HepG2 (cell line): ENCODE results near the gene SLF1. TPM values are rescaled to one million over a fixed set of nuclear protein-coding genes. Genes with fewer than 3 reads are reported as not detected.

ENCODE experiments used
- ATAC-seq: fragments of 200-7000 bp; cut with Tn5 transposase; 3 replicates; pipeline ENCODE4 v1.9.1; 2020; ENCODE audit warnings: mild to moderate bottlenecking, moderate library complexity
- BruUV-seq: library from RNA; stranded (reverse); fragments of 400-500 nt; replicated peaks from 2 replicates; lab custom pipeline; 2021; lab: Mats Ljungman, UMichigan
- CTCF ChIA-PET: fragments of 300-600 bp; formaldehyde crosslinking; extraction: SDS; loops from one replicate; lab custom pipeline; 2021; ENCODE audit warnings: low total read pairs, inconsistent platforms, low intra/inter-chr PET ratio; lab: Yijun Ruan, JAX
- POLR2A ChIA-PET: fragments of 350-600 bp; sonication (Branson Sonifier 250); formaldehyde crosslinking; loops from one replicate; lab custom pipeline; 2020; ENCODE audit warnings: antibody characterized with exemption, inconsistent platforms; lab: Yijun Ruan, JAX
- DNase-seq: peaks from one replicate; pipeline ENCODE4 v3.0.0-alpha.2; 2015; ENCODE audit warnings: low spot score
- FAIRE-seq: peaks from 3 replicates; lab custom pipeline; 2011; peaks lifted over from hg19 to GRCh38; lab: Jason Lieb, UNC
- H2AFZ ChIP-seq: one replicate; pipeline ENCODE4 v1.6.1; 2011; ENCODE audit warnings: low read length, inconsistent platforms
- H3K27ac ChIP-seq: fragments of 300-600 bp; 3 replicates; pipeline ENCODE4 v1.8.0; 2011; ENCODE audit warnings: mixed run types, mild to moderate bottlenecking, mixed read lengths, low read length, inconsistent platforms; ENCODE audit not compliant: insufficient read depth; ENCODE audit errors: extremely low read length
- H3K27me3 ChIP-seq, 2 experiments: fragments of 200-600 bp in 1 of 2; 2 replicates in 1 of 2; 3 replicates in 1 of 2; pipeline versions ENCODE4 v1.6.0 to v1.8.0; 2011; ENCODE audit warnings: low read length in 2 of 2, mild to moderate bottlenecking in 2 of 2, moderate library complexity in 2 of 2, inconsistent platforms in 1 of 2; ENCODE audit not compliant: insufficient read depth in 2 of 2, control insufficient read depth in 1 of 2
- H3K36me3 ChIP-seq, 2 experiments: fragments of 200-600 bp in 1 of 2; replicated peaks in 1 of 2; 2 replicates in 1 of 2; 3 replicates in 1 of 2; pipeline versions ENCODE4 v1.5.1 to v1.8.0; 2011; ENCODE audit warnings: low read length in 2 of 2, inconsistent platforms in 1 of 2; ENCODE audit not compliant: insufficient read depth in 2 of 2, control insufficient read depth in 1 of 2
- H3K4me1 ChIP-seq: 2 replicates; pipeline ENCODE4 v1.5.1; 2012; ENCODE audit warnings: low read length, inconsistent platforms; ENCODE audit not compliant: insufficient read depth
- H3K4me2 ChIP-seq: 2 replicates; pipeline ENCODE4 v1.6.0; 2011; ENCODE audit warnings: low read depth, low read length, inconsistent platforms
- H3K4me3 ChIP-seq, 3 experiments: fragments of 200-600 bp in 1 of 3; sonication (generic), shearing (Covaris generic) in 1 of 3; replicated peaks in 1 of 3; 2 replicates each; pipeline ENCODE4 v1.5.1; 2011 to 2016; ENCODE audit warnings: low read length in 3 of 3, inconsistent platforms in 2 of 3, low read depth in 2 of 3, mild to moderate bottlenecking in 2 of 3, control low read depth in 1 of 3, mixed read lengths in 1 of 3; ENCODE audit not compliant: insufficient read depth in 1 of 3
- H3K79me2 ChIP-seq: one replicate; pipeline ENCODE4 v1.6.1; 2011; ENCODE audit warnings: low read length, inconsistent platforms; ENCODE audit not compliant: insufficient read depth
- H3K9ac ChIP-seq: 2 replicates; pipeline ENCODE4 v1.6.0; 2011; ENCODE audit warnings: mild to moderate bottlenecking, low read depth, low read length, inconsistent platforms; ENCODE audit not compliant: insufficient read depth
- H3K9me3 ChIP-seq: 2 replicates; pipeline ENCODE4 v1.5.1; 2012; ENCODE audit warnings: mild to moderate bottlenecking, low read length
- H4K20me1 ChIP-seq: 2 replicates; pipeline ENCODE4 v1.6.0; 2011; ENCODE audit warnings: inconsistent platforms, mild to moderate bottlenecking, low read length, moderate library complexity; ENCODE audit not compliant: insufficient read depth
- BCL3 ChIP-seq: sonication (generic); formaldehyde crosslinking; IDR thresholded peaks from 2 replicates; pipeline ENCODE4 v1.5.1; 2020; ENCODE audit warnings: mild to moderate bottlenecking, missing genetic modification reagents, moderate library complexity
- PREB ChIP-seq: sonication (generic); formaldehyde crosslinking; IDR thresholded peaks from 2 replicates; pipeline ENCODE4 v1.4.0; 2020; ENCODE audit warnings: missing genetic modification reagents
- SIN3B ChIP-seq: fragments of 150-350 bp; IDR thresholded peaks from 2 replicates; pipeline ENCODE4 v1.6.1; 2014; ENCODE audit warnings: low read length
- ZBTB46 ChIP-seq: sonication (generic); formaldehyde crosslinking; IDR thresholded peaks from 2 replicates; pipeline ENCODE4 v1.4.0; 2020; ENCODE audit warnings: mild to moderate bottlenecking, missing genetic modification reagents, borderline replicate concordance
- ZNF576 ChIP-seq: sonication (generic); formaldehyde crosslinking; IDR thresholded peaks from 2 replicates; pipeline ENCODE4 v1.4.0; 2020; ENCODE audit warnings: mild to moderate bottlenecking, missing genetic modification reagents
- ZNF580 ChIP-seq: IDR thresholded peaks from 2 replicates; pipeline ENCODE4 v1.6.1; 2016; ENCODE audit warnings: low read depth, borderline replicate concordance
- WGBS: methylation state at CpG from one replicate; pipeline ENCODE4 v1.1.6; 2017; ENCODE audit warnings: low lambda C conversion rate; 5-methylcytosine and 5-hydroxymethylcytosine counted together
- in situ Hi-C: cut with HindIII; loops from 2 replicates; pipeline ENCODE4 v1.10.0; 2017; ENCODE audit warnings: low pct_unique_long_range_greater_than_20kb; ENCODE audit not compliant: extremely low pct_ligation_motif_present
- intact Hi-C: fragments of 100-400 bp; cut with micrococcal nuclease; formaldehyde crosslinking; loops from one replicate; pipeline ENCODE4 v1.10.0; 2022; ENCODE audit not compliant: unreplicated experiment
- polyA plus RNA-seq, 8 experiments: library from polyadenylated mRNA; depleted of rRNA in 3 of 8; stranded (reverse) in 7 of 8; unstranded in 1 of 8; fragments of >200 nt; fragmentation: Illumina TruSeq in 4 of 8; extraction: Trizol in 4 of 8; gene quantifications; 2 replicates each; pipeline versions ENCODE4 v1.2.1 to v1.2.3, GENCODE V29; 2011 to 2016; ENCODE audit warnings: low read depth in 4 of 8, missing spikeins in 1 of 8, mixed read lengths in 1 of 8; ENCODE audit not compliant: insufficient read depth in 1 of 8
- total RNA-seq, 5 experiments: library from RNA; depleted of rRNA; stranded (reverse); fragments of >200 nt; fragmentation: Illumina TruSeq; extraction: Trizol; gene quantifications; 2 replicates each; pipeline ENCODE4 v1.2.3, GENCODE V29; 2016; ENCODE audit warnings: low read depth in 1 of 5

The SLF1 gene
- total and polyA plus RNA-seq, 2 of the 13 experiments (the other 11 are each of a cell fraction or from before 2014, with no cell fraction given), result 2.1 to 9.1 TPM

GRCh38 chr5:94725142-94725541 lies 106.7 kb downstream of the SLF1 start:
- H3K79me2 ChIP-seq, result no peaks in the 10 kb centered on the region
- CTCF ChIA-PET, result no interaction called here
- TF ChIP-seq SIN3B, result no peak
- TF ChIP-seq PREB (CRISPR knock-in tag), result no peak
- TF ChIP-seq ZNF580 (CRISPR knock-in tag), result no peak
- TF ChIP-seq ZNF576, result no peak
- TF ChIP-seq BCL3 (CRISPR knock-in tag), result no peak
- TF ChIP-seq ZBTB46, result no peak
- DNase-seq (no peak), FAIRE-seq (no peak), ATAC-seq (peak; percentile 76)
- in situ Hi-C loops (no loop called here), intact Hi-C loops (no loop called here)
- no peaks in the 10 kb centered on the region for H3K9me3 ChIP-seq
- no peak overlapping the region for H3K4me3 ChIP-seq
- no peaks in the 10 kb centered on the region for H4K20me1 ChIP-seq
- no peak overlapping the region for H3K27ac ChIP-seq
- POLR2A ChIA-PET, result no interaction called here
- peak overlapping the region; percentile 28 for H3K4me2 ChIP-seq
- H2AFZ ChIP-seq, result no peak overlapping the region
- H3K27me3 ChIP-seq, result no peaks in the 10 kb centered on the region
- peaks cover 11% of the 10 kb centered on the region for H3K4me1 ChIP-seq
- no TSS peak for BruUV-seq
- WGBS, result 0% methylated on average over 1 of the region's 1 CpG
- H3K36me3 ChIP-seq, result no peaks in the 10 kb centered on the region
- H3K9ac ChIP-seq, result no peak overlapping the region
